Measurements from ENCODE around the gene RBM15B. TPM values are rescaled to one million over a fixed set of nuclear protein-coding genes. Genes with fewer than 3 reads are reported as not detected.
"Not testable (repeated sequence)": the region's sequence is repeated elsewhere in the genome, so short reads cannot be mapped to it uniquely, and the experiment has no call there.

The RBM15B gene
- total and polyA plus RNA-seq, 9 donors, result 13.3 to 30.6 (median 22.3) TPM

DNA sequence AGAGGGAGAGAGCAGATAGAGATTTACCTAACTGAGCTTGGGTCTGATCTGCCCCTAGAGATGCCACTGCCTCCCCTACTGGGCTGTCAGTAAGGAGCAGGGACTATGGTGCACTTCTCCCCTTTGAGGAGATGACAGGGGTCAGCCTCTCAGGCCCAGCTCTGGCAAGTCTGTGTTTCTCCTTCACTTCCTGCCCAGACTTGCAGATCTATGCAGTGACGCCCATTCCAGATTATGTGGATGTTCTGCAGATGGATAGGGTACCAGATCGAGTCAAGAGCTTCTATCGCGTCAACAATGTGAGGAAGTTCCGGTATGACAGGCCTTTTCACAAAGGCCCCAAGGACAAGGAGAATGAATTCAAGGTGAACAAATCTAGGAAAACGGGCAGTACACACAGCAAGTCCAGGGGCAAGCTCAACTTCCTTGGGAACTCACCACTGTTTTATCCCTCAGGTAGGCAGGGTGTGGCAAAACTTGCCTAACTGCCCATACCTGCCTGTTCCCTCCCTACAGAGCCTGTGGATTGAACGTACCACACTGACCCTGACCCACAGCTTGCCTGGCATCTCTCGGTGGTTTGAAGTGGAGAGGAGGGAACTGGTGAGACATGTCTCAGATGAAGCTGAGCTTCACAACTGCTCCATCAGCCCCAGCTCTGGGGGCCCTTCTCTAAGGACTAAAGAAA, 35.0 kb upstream of the RBM15B start:
- Histone ChIP-seq H3K9me3 (replicated peaks; ENCODE audit: control insufficient read depth, low read depth, low read length) (no peaks in the 10 kb centered on the region), H3K27ac (ENCODE audit: low read length) (no peak overlapping the region), H3K4me1 (ENCODE audit: control insufficient read depth, insufficient read depth, low read length) (no peaks in the 10 kb centered on the region), H3K27me3 (ENCODE audit: control insufficient read depth, insufficient read depth, low read length) (no peaks in the 10 kb centered on the region), H3K4me3 (ENCODE audit: low read length) (no peak overlapping the region), H3K36me3 (ENCODE audit: control insufficient read depth, insufficient read depth, low read length) (no peaks in the 10 kb centered on the region)
- 78% methylated on average over 6 of the region's 8 CpGs for WGBS (ENCODE audit: insufficient coverage)
- DNase-seq, result no peak

- Histone ChIP-seq H3K36me3 (ENCODE audit: control insufficient read depth, insufficient read depth, low read length) (no peaks in the 10 kb centered on the region), H3K27me3 (ENCODE audit: control insufficient read depth, insufficient read depth, low read length) (no peaks in the 10 kb centered on the region), H3K27ac (ENCODE audit: low read length) (no peak overlapping the region), H3K4me3 (ENCODE audit: low read length) (no peak overlapping the region), H3K4me1 (ENCODE audit: control insufficient read depth, insufficient read depth, low read length) (no peaks in the 10 kb centered on the region), H3K9me3 (replicated peaks; ENCODE audit: control insufficient read depth, low read depth, low read length) (no peaks in the 10 kb centered on the region)
- WGBS (ENCODE audit: insufficient coverage), result no CpG with 5 or more reads among the region's 4 CpGs
- no peak for DNase-seq
Measured at GRCh38 chr3:51357856-51358255, 33.2 kb upstream of the RBM15B start.

GRCh38 chr3:51358981-51359380, 32.1 kb upstream of the RBM15B start:
- H3K4me3 ChIP-seq (ENCODE audit: low read length), result no peak overlapping the region
- no peak for DNase-seq
- no peak overlapping the region for H3K27ac ChIP-seq (ENCODE audit: low read length)
- no peaks in the 10 kb centered on the region for H3K4me1 ChIP-seq (ENCODE audit: control insufficient read depth, insufficient read depth, low read length)
- no peaks in the 10 kb centered on the region for H3K36me3 ChIP-seq (ENCODE audit: control insufficient read depth, insufficient read depth, low read length)
- WGBS (ENCODE audit: insufficient coverage), result 100% methylated on average over 1 of the region's 3 CpGs
- no peaks in the 10 kb centered on the region for H3K27me3 ChIP-seq (ENCODE audit: control insufficient read depth, insufficient read depth, low read length)
- H3K9me3 ChIP-seq (replicated peaks; ENCODE audit: control insufficient read depth, low read depth, low read length), result no peaks in the 10 kb centered on the region

GRCh38 chr3:51360806-51361205, 30.3 kb upstream of the RBM15B start:
- no peak for DNase-seq
- no peaks in the 10 kb centered on the region for H3K36me3 ChIP-seq (ENCODE audit: control insufficient read depth, insufficient read depth, low read length)
- 87% methylated on average over 3 of the region's 3 CpGs for WGBS (ENCODE audit: insufficient coverage)

DNA sequence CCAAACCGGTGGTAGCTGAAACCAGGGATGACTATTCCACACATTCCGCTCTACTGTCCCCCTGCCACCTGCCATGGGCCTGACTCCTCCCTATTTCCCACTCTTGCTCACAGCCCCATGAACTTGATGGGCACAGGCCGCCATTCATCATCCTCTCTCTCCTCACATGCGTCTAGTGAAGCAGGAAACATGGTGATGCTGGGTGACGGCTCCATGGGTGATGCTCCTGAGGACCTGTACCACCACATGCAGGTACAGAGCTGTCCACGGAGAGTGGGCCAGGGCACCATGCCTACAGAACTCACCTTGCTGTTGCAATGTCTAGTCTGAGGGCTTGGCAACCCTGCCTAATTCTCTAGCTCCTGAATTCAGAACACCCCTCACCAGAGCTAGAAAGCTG, 29.3 kb upstream of the RBM15B start:
- DNase-seq, result no peak
- Histone ChIP-seq H3K4me1 (ENCODE audit: control insufficient read depth, insufficient read depth, low read length) (no peaks in the 10 kb centered on the region), H3K27ac (ENCODE audit: low read length) (no peak overlapping the region), H3K9me3 (replicated peaks; ENCODE audit: control insufficient read depth, low read depth, low read length) (no peaks in the 10 kb centered on the region), H3K4me3 (ENCODE audit: low read length) (no peak overlapping the region), H3K27me3 (ENCODE audit: control insufficient read depth, insufficient read depth, low read length) (no peaks in the 10 kb centered on the region), H3K36me3 (ENCODE audit: control insufficient read depth, insufficient read depth, low read length) (no peaks in the 10 kb centered on the region)
- 90% methylated on average over 6 of the region's 6 CpGs for WGBS (ENCODE audit: insufficient coverage)

More at GRCh38 chr3:51360806-51361205, 30.3 kb upstream of the RBM15B start:
- no peak overlapping the region for H3K27ac ChIP-seq (ENCODE audit: low read length)
- no peaks in the 10 kb centered on the region for H3K4me1 ChIP-seq (ENCODE audit: control insufficient read depth, insufficient read depth, low read length)
- H3K4me3 ChIP-seq (ENCODE audit: low read length), result no peak overlapping the region
- no peaks in the 10 kb centered on the region for H3K27me3 ChIP-seq (ENCODE audit: control insufficient read depth, insufficient read depth, low read length)
- no peaks in the 10 kb centered on the region for H3K9me3 ChIP-seq (replicated peaks; ENCODE audit: control insufficient read depth, low read depth, low read length)

GRCh38 chr3:51362476-51362875, 28.6 kb upstream of the RBM15B start:
- Histone ChIP-seq H3K4me1 (ENCODE audit: control insufficient read depth, insufficient read depth, low read length) (no peaks in the 10 kb centered on the region), H3K36me3 (ENCODE audit: control insufficient read depth, insufficient read depth, low read length) (no peaks in the 10 kb centered on the region)
- WGBS (ENCODE audit: insufficient coverage), result 80% methylated on average over 6 of the region's 9 CpGs

GRCh38 chr3:51368276-51368675, 22.8 kb upstream of the RBM15B start:
- H3K4me1 ChIP-seq (ENCODE audit: control insufficient read depth, insufficient read depth, low read length); H3K4me3 ChIP-seq (ENCODE audit: low read length); H3K27me3 ChIP-seq (ENCODE audit: control insufficient read depth, insufficient read depth, low read length); H3K27ac ChIP-seq (ENCODE audit: low read length); DNase-seq; H3K36me3 ChIP-seq (ENCODE audit: control insufficient read depth, insufficient read depth, low read length); H3K9me3 ChIP-seq (replicated peaks; ENCODE audit: control insufficient read depth, low read depth, low read length): not testable (repeated sequence)
- WGBS (ENCODE audit: insufficient coverage), result 97% methylated on average over 3 of the region's 8 CpGs

More at GRCh38 chr3:51362476-51362875, 28.6 kb upstream of the RBM15B start:
- no peaks in the 10 kb centered on the region for H3K9me3 ChIP-seq (replicated peaks; ENCODE audit: control insufficient read depth, low read depth, low read length)
- H3K27me3 ChIP-seq (ENCODE audit: control insufficient read depth, insufficient read depth, low read length), result no peaks in the 10 kb centered on the region
- H3K27ac ChIP-seq (ENCODE audit: low read length), result no peak overlapping the region
- H3K4me3 ChIP-seq (ENCODE audit: low read length), result no peak overlapping the region
- DNase-seq, result no peak

GRCh38 chr3:51371943-51372557, 19.0 kb upstream of the RBM15B start:
- Histone ChIP-seq H3K4me3 (ENCODE audit: low read length) (no peak overlapping the region), H3K27ac (ENCODE audit: low read length) (no peak overlapping the region), H3K4me1 (ENCODE audit: control insufficient read depth, insufficient read depth, low read length) (no peaks in the 10 kb centered on the region), H3K36me3 (ENCODE audit: control insufficient read depth, insufficient read depth, low read length) (no peaks in the 10 kb centered on the region), H3K27me3 (ENCODE audit: control insufficient read depth, insufficient read depth, low read length) (no peaks in the 10 kb centered on the region), H3K9me3 (replicated peaks; ENCODE audit: control insufficient read depth, low read depth, low read length) (peaks cover 2% of the 10 kb centered on the region)
- DNase-seq, result peak; percentile 68
- no CpG with 5 or more reads among the region's 4 CpGs for whole genome bisulfite sequencing (ENCODE audit: insufficient coverage)

DNA sequence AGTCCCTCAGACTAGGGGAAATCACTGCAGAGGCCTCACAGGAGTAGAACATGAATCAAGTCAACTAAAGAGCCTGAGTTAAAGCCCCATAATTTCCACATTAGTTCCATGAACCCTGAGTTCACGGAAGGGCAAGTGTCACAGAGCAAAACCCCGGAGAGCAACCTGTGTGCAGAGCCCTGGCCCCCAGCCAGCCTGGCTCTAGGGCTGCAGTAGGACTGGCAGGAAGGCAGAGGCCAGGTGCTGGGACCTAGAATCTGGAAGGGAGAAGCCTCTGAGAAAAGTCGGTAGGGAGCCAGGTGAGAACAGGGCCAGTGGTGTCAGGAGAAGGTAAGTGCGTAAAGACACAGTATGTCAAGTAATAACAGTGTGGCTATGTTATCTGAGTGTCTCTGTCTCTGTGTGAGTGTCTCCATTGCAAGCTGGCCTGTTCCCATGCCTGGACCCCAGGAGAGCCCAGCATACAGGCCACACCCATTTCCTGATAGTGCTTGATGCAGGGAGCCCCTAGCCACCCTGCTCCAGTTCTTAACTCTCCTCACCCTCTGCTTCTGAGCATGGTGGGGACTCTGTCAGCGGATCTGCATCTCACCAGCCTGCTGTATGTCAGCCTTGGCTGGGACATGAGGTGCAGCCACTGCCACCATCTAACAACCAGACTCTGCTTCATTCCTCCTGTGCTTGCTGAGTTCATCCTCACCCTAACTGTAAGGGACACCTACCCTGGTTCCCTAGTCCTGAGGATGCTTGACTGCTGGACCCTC, 17.2 kb upstream of the RBM15B start:
- DNase-seq, result no peak
- H3K27ac ChIP-seq (ENCODE audit: low read length), result no peak overlapping the region
- H3K9me3 ChIP-seq (replicated peaks; ENCODE audit: control insufficient read depth, low read depth, low read length), result no peaks in the 10 kb centered on the region
- H3K36me3 ChIP-seq (ENCODE audit: control insufficient read depth, insufficient read depth, low read length), result no peaks in the 10 kb centered on the region
- H3K4me1 ChIP-seq (ENCODE audit: control insufficient read depth, insufficient read depth, low read length), result peaks cover 7% of the 10 kb centered on the region
- 75% methylated on average over 4 of the region's 5 CpGs for WGBS (ENCODE audit: insufficient coverage)
- H3K27me3 ChIP-seq (ENCODE audit: control insufficient read depth, insufficient read depth, low read length), result no peaks in the 10 kb centered on the region
- no peak overlapping the region for H3K4me3 ChIP-seq (ENCODE audit: low read length)

- H3K27me3 ChIP-seq (ENCODE audit: control insufficient read depth, insufficient read depth, low read length), result no peaks in the 10 kb centered on the region
- H3K36me3 ChIP-seq (ENCODE audit: control insufficient read depth, insufficient read depth, low read length), result no peaks in the 10 kb centered on the region
- no peak overlapping the region for H3K27ac ChIP-seq (ENCODE audit: low read length)
- DNase-seq, result no peak
- no peaks in the 10 kb centered on the region for H3K9me3 ChIP-seq (replicated peaks; ENCODE audit: control insufficient read depth, low read depth, low read length)
- H3K4me1 ChIP-seq (ENCODE audit: control insufficient read depth, insufficient read depth, low read length), result peaks cover 13% of the 10 kb centered on the region
- no peak overlapping the region for H3K4me3 ChIP-seq (ENCODE audit: low read length)
- WGBS (ENCODE audit: insufficient coverage), result 94% methylated on average over 10 of the region's 11 CpGs
Measured at GRCh38 chr3:51374456-51374855, 16.6 kb upstream of the RBM15B start.

All from muscle of leg (tissue), 11 donors.